Measurements from ENCODE around the gene MGAT5B.

DNA sequence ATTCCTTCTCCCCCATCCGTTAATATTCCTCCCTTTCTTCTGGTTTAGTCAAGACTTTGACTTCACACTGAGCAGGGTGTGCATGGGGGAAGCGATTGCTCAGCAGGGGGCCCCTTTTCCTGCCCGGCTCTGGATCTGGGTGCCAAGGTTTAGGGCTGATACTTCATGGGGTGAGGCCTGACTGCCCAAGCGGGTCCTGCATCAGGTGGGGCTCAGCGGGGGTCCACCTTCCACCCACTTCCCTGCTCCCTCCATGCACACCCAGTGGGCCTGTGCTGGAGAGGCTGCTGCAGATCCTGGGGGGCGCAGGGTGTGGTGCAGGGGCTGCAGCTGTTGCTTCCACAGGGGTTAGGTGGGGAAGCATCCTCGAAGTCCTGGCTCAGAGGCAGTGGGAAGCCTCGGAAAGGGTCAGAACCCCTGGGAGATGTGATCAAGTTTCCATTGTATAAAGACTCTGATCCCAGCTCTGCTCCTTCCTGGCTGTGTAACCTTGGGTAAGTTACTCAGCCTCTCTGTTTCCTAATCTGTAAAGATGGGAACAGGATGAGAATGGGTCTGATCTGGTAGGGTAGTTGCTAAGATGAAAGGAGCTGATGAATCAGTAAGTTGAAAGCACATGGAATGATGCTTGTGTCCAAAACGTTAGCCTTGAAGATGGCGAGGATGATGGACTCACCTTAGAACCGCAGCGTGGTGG, 53.3 kb downstream of the MGAT5B start:
- TF ChIP-seq, protein P1, sequence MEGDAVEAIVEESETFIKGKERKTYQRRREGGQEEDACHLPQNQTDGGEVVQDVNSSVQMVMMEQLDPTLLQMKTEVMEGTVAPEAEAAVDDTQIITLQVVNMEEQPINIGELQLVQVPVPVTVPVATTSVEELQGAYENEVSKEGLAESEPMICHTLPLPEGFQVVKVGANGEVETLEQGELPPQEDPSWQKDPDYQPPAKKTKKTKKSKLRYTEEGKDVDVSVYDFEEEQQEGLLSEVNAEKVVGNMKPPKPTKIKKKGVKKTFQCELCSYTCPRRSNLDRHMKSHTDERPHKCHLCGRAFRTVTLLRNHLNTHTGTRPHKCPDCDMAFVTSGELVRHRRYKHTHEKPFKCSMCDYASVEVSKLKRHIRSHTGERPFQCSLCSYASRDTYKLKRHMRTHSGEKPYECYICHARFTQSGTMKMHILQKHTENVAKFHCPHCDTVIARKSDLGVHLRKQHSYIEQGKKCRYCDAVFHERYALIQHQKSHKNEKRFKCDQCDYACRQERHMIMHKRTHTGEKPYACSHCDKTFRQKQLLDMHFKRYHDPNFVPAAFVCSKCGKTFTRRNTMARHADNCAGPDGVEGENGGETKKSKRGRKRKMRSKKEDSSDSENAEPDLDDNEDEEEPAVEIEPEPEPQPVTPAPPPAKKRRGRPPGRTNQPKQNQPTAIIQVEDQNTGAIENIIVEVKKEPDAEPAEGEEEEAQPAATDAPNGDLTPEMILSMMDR (conservative IDR thresholded peaks at IDR 0.05): no peak
- no peak for TF ChIP-seq EZH2 (IDR thresholded peaks at IDR 0.05; ENCODE audit: low read depth)

Measured in PC-9 (cell line).